NCI-H345 treated with DMSO at 0.1 percent for 48 hours (cell line): ENCODE data around the gene TAS2R14.

ENCODE experiments used
- DNase-seq: peaks from one replicate; lab custom pipeline; 2025; ENCODE audit not compliant: unreplicated experiment; lab: John Stamatoyannopoulos, UW

TAS2R14 gene

GRCh38 chr12:10939163-10939562 lies at the start of gene TAS2R14:
Gene TAS2R14, minus strand, starts transcription at chr12:10939263. Its CDS starts 56 bp downstream, at chr12:10939207.
- no peak for DNase-seq

- DNase-seq = no peak
Measured at GRCh38 chr12:10986812-10987211, 47.7 kb upstream of the TAS2R14 start, which contains the start of gene TAS2R50. Gene TAS2R50, minus strand, starts transcription at chr12:10986912. Its CDS starts 52 bp downstream, at chr12:10986860.

- no peak for DNase-seq
Measured at GRCh38 chr12:10982244-10982643, 43.2 kb upstream of the TAS2R14 start.

- no peak for DNase-seq
Measured at GRCh38 chr12:10974965-10975364, 35.9 kb upstream of the TAS2R14 start.

- no peak for DNase-seq
Measured at GRCh38 chr12:10968765-10969456, 29.8 kb upstream of the TAS2R14 start.

GRCh38 chr12:10967409-10967808 lies 28.3 kb upstream of the TAS2R14 start:
- no peak for DNase-seq

GRCh38 chr12:10966314-10966713 lies 27.3 kb upstream of the TAS2R14 start:
- DNase-seq = no peak

GRCh38 chr12:10965476-10965875 lies 26.4 kb upstream of the TAS2R14 start:
- no peak for DNase-seq

- DNase-seq = no peak
Measured at GRCh38 chr12:10960211-10960610, 21.1 kb upstream of the TAS2R14 start.

- DNase-seq = no peak
Measured at GRCh38 chr12:10959804-10960203, 20.7 kb upstream of the TAS2R14 start.

GRCh38 chr12:10957741-10958140 lies 18.7 kb upstream of the TAS2R14 start:
- DNase-seq = no peak

- no peak for DNase-seq
Measured at GRCh38 chr12:10956085-10956484, 17.0 kb upstream of the TAS2R14 start.

GRCh38 chr12:10952645-10953044 lies 13.6 kb upstream of the TAS2R14 start:
- DNase-seq = no peak

GRCh38 chr12:10943167-10943566 lies 4.1 kb upstream of the TAS2R14 start:
- DNase-seq = no peak

GRCh38 chr12:10941916-10942607 lies 3.0 kb upstream of the TAS2R14 start:
- DNase-seq = no peak

- no peak for DNase-seq
Measured at GRCh38 chr12:10941369-10941768, 2.3 kb upstream of the TAS2R14 start.

GRCh38 chr12:10940389-10940788 lies 1.3 kb upstream of the TAS2R14 start:
- DNase-seq = no peak

GRCh38 chr12:10936506-10936905 lies 2.6 kb downstream of the TAS2R14 start:
- DNase-seq = no peak

GRCh38 chr12:10928746-10929286 lies 10.2 kb downstream of the TAS2R14 start, which contains the start of gene PRH2:
Gene PRH2, plus strand, starts transcription at chr12:10929236. Its CDS starts 38 bp downstream, at chr12:10929274.
- no peak for DNase-seq

GRCh38 chr12:10926269-10926668 lies 12.8 kb downstream of the TAS2R14 start:
- DNase-seq = no peak

- DNase-seq = no peak
Measured at GRCh38 chr12:10919809-10920208, 19.3 kb downstream of the TAS2R14 start.

- no peak for DNase-seq
Measured at GRCh38 chr12:10910380-10910779, 28.7 kb downstream of the TAS2R14 start.
